A673 (cell line): ENCODE results near the gene RNF187.

ENCODE experiments used
- EZH2 ChIP-seq: fragments of 200-600 bp; sonication (generic); IDR thresholded peaks from 2 replicates; pipeline ENCODE4 v1.6.1; 2017; ENCODE audit warnings: borderline replicate concordance, low read depth, mild to moderate bottlenecking, mixed read lengths, antibody characterized with exemption, low read length; ENCODE audit not compliant: poor library complexity, severe bottlenecking
- TF ChIP-seq, protein P1 (sequence below): fragments of 300-800, 200-600 bp; sonication (generic); conservative IDR thresholded peaks from 2 replicates; pipeline ENCODE4 v1.5.1; 2017; ENCODE audit warnings: low read depth, mild to moderate bottlenecking, antibody characterized with exemption, low read length, moderate library complexity, mixed read lengths

DNA sequence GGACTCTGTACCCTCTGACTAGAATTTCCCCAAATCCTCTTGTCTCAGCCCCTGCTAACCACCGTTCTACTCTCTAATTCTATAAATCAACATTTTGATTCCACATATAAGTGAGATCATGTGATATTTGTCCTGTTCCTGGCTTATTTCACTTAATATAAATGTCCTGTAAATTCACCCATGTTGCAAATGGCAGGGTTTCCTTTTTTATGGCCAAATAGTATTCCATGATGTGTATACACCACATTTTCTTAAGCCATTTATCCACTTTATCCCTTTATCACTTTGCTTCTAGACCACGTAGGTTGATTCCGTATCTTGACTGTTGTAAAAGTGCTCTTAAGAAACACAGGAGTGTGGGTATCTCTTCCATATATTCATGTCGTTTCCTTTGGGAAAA is 8.9 kb downstream of the RNF187 start:
- TF ChIP-seq, protein P1, sequence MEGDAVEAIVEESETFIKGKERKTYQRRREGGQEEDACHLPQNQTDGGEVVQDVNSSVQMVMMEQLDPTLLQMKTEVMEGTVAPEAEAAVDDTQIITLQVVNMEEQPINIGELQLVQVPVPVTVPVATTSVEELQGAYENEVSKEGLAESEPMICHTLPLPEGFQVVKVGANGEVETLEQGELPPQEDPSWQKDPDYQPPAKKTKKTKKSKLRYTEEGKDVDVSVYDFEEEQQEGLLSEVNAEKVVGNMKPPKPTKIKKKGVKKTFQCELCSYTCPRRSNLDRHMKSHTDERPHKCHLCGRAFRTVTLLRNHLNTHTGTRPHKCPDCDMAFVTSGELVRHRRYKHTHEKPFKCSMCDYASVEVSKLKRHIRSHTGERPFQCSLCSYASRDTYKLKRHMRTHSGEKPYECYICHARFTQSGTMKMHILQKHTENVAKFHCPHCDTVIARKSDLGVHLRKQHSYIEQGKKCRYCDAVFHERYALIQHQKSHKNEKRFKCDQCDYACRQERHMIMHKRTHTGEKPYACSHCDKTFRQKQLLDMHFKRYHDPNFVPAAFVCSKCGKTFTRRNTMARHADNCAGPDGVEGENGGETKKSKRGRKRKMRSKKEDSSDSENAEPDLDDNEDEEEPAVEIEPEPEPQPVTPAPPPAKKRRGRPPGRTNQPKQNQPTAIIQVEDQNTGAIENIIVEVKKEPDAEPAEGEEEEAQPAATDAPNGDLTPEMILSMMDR = no peak
- no peak for TF ChIP-seq EZH2
